ENCODE measurements around the gene ATOX1.

DNA sequence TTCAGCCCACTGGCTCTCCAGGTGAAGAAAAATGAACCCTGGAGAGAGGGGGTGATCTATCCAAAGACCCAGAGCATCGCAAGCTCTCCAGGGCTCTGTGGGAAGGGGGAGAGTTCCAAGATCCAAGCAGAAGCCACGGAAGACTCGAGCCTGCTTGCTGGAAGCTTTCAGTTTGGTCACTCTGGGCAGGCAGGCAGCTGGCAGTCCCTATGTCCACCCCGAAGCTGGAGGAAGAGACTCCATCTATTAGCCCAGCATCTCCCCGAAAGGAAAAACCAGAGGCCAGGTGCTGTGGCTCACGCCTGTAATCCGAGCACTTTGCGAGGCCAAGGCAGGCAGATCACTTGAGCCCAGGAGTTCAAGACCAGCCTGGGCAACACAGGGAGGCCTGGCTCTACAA lies 61.0 kb downstream of the ATOX1 start:
- TF ChIP-seq, protein P1, sequence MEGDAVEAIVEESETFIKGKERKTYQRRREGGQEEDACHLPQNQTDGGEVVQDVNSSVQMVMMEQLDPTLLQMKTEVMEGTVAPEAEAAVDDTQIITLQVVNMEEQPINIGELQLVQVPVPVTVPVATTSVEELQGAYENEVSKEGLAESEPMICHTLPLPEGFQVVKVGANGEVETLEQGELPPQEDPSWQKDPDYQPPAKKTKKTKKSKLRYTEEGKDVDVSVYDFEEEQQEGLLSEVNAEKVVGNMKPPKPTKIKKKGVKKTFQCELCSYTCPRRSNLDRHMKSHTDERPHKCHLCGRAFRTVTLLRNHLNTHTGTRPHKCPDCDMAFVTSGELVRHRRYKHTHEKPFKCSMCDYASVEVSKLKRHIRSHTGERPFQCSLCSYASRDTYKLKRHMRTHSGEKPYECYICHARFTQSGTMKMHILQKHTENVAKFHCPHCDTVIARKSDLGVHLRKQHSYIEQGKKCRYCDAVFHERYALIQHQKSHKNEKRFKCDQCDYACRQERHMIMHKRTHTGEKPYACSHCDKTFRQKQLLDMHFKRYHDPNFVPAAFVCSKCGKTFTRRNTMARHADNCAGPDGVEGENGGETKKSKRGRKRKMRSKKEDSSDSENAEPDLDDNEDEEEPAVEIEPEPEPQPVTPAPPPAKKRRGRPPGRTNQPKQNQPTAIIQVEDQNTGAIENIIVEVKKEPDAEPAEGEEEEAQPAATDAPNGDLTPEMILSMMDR (IDR thresholded peaks at IDR 0.05), result no peak
- TF ChIP-seq POLR2A (IDR thresholded peaks at IDR 0.05) (no peak), EP300 (IDR thresholded peaks at IDR 0.05) (no peak)
